ENCODE results near the gene ALAS1. TPM values are rescaled to one million over a fixed set of nuclear protein-coding genes. Genes with fewer than 3 reads are reported as not detected.

The ALAS1 gene
- total and polyA plus RNA-seq, 2 of the 13 experiments (the other 11 are each of a cell fraction or from before 2014, with no cell fraction given), result 36.0 to 43.2 TPM

- TF ChIP-seq CEBPG (CRISPR knock-in tag; IDR thresholded peaks at IDR 0.05), result no peak
- no peak for TF ChIP-seq SMC3 (IDR thresholded peaks at IDR 0.05; ENCODE audit: low read length)
- no peak for TF ChIP-seq NFYC (CRISPR knock-in tag; IDR thresholded peaks at IDR 0.05)
- peak; percentile 55; the same call in 1 of the 2 replicates for TF ChIP-seq KDM5B (CRISPR knock-in tag; IDR thresholded peaks at IDR 0.05; ENCODE audit: borderline replicate concordance)
- no peak for TF ChIP-seq SOX6 (IDR thresholded peaks at IDR 0.05)
- no peak for TF ChIP-seq SOX6 (CRISPR knock-in tag; IDR thresholded peaks at IDR 0.05)
- TF ChIP-seq HIC2 (CRISPR knock-in tag; IDR thresholded peaks at IDR 0.05; ENCODE audit: low read depth), result no peak
- TF ChIP-seq JDP2 (CRISPR knock-in tag; IDR thresholded peaks at IDR 0.05; ENCODE audit: borderline replicate concordance), result no peak
- no peak for TF ChIP-seq GRHL1 (CRISPR knock-in tag; conservative IDR thresholded peaks at IDR 0.05)
- TF ChIP-seq JARID2 (CRISPR knock-in tag; IDR thresholded peaks at IDR 0.05; ENCODE audit: insufficient replicate concordance), result no peak
- TF ChIP-seq ISX (CRISPR knock-in tag; conservative IDR thresholded peaks at IDR 0.05), result no peak
- TF ChIP-seq ZNF331 (CRISPR knock-in tag; IDR thresholded peaks at IDR 0.05), result no peak; the same call in 1 of the 2 replicates
- TF ChIP-seq TCF12 (IDR thresholded peaks at IDR 0.05), result no peak
- TF ChIP-seq TCF12 (CRISPR knock-in tag; IDR thresholded peaks at IDR 0.05), result no peak
- TF ChIP-seq ZNF891 (CRISPR knock-in tag; IDR thresholded peaks at IDR 0.05), result no peak
- no peak for TF ChIP-seq SRSF4 (IDR thresholded peaks at IDR 0.05; ENCODE audit: low read depth, low read length, poor library complexity, severe bottlenecking)
- no peak for TF ChIP-seq RAD51 (IDR thresholded peaks at IDR 0.05; ENCODE audit: borderline replicate concordance)
- no peak for TF ChIP-seq RBAK (CRISPR knock-in tag; IDR thresholded peaks at IDR 0.05)
- no peak for TF ChIP-seq ZNF33A (CRISPR knock-in tag; IDR thresholded peaks at IDR 0.05; ENCODE audit: borderline replicate concordance)
- no peak for TF ChIP-seq EZH2 (conservative IDR thresholded peaks at IDR 0.05; ENCODE audit: low read depth, low read length)
- TF ChIP-seq FOXA1 (IDR thresholded peaks at IDR 0.05), result no peak
- peak; percentile 19; the same call in 1 of the 2 replicates for TF ChIP-seq FOXA1 (CRISPR knock-in tag; IDR thresholded peaks at IDR 0.05)
- peak; percentile 94; the same call in 1 of the 2 replicates for TF ChIP-seq EEA1 (CRISPR knock-in tag; IDR thresholded peaks at IDR 0.05; ENCODE audit: borderline replicate concordance)
- TF ChIP-seq ZNF724P (CRISPR knock-in tag; IDR thresholded peaks at IDR 0.05; ENCODE audit: borderline replicate concordance), result no peak
- TF ChIP-seq GMEB2 (CRISPR knock-in tag; IDR thresholded peaks at IDR 0.05; ENCODE audit: low read depth), result no peak
- TF ChIP-seq ELK4 (CRISPR knock-in tag; IDR thresholded peaks at IDR 0.05; ENCODE audit: borderline replicate concordance), result no peak
These were observed 41.1 kb downstream of the ALAS1 start, which contains the start of gene TWF2 (continued) for GRCh38 chr3:52238761-52239701.

Measured in HepG2 (cell line).